Hepatocyte (in vitro differentiated cells): Measurements from ENCODE around the gene ADISSP. TPM values are rescaled to one million over a fixed set of nuclear protein-coding genes. Genes with fewer than 3 reads are reported as not detected.

Experiments
- DNase-seq: peaks from one replicate; pipeline ENCODE4 v3.0.0-alpha.2; 2016; ENCODE audit warnings: low spot score
- H2AFZ ChIP-seq: fragments of 200-600 bp; sonication (generic); 2 replicates; pipeline ENCODE4 v1.6.0; 2016; ENCODE audit warnings: antibody characterized with exemption, mild to moderate bottlenecking
- H3K27ac ChIP-seq: fragments of 200-600 bp; sonication (generic); 2 replicates; pipeline ENCODE4 v1.5.1; 2016; ENCODE audit warnings: mild to moderate bottlenecking
- H3K27me3 ChIP-seq: fragments of 200-600 bp; sonication (generic); 2 replicates; pipeline ENCODE4 v1.6.1; 2016
- H3K36me3 ChIP-seq: fragments of 200-600 bp; sonication (generic); replicated peaks from 2 replicates; pipeline ENCODE4 v1.5.1; 2016; ENCODE audit warnings: low read depth; ENCODE audit not compliant: insufficient read depth
- H3K4me1 ChIP-seq: fragments of 200-600 bp; sonication (generic); 2 replicates; pipeline ENCODE4 v1.5.1; 2016; ENCODE audit warnings: mild to moderate bottlenecking, moderate library complexity; ENCODE audit not compliant: insufficient read depth
- H3K4me2 ChIP-seq: fragments of 200-600 bp; sonication (generic); 2 replicates; pipeline ENCODE4 v1.6.0; 2016
- H3K4me3 ChIP-seq: fragments of 200-600 bp; sonication (generic); 2 replicates; pipeline ENCODE4 v1.5.1; 2016; ENCODE audit warnings: mild to moderate bottlenecking
- H3K79me2 ChIP-seq: fragments of 200-600 bp; sonication (generic); 2 replicates; pipeline ENCODE4 v1.6.0; 2017; ENCODE audit warnings: mild to moderate bottlenecking
- H3K9me2 ChIP-seq: fragments of 200-600 bp; sonication (generic); replicated peaks from 2 replicates; pipeline ENCODE4 v1.6.0; 2017; ENCODE audit warnings: mild to moderate bottlenecking; ENCODE audit not compliant: insufficient read depth
- H3K9me3 ChIP-seq: fragments of 200-600 bp; sonication (generic); 2 replicates; pipeline ENCODE4 v1.5.1; 2016; ENCODE audit warnings: low read depth, mild to moderate bottlenecking
- H4K20me1 ChIP-seq: fragments of 200-600 bp; sonication (generic); 2 replicates; pipeline ENCODE4 v1.6.0; 2016; ENCODE audit warnings: mild to moderate bottlenecking; ENCODE audit not compliant: insufficient read depth, poor library complexity, severe bottlenecking
- CTCF ChIP-seq: fragments of 200-600 bp; sonication (generic); IDR thresholded peaks from 2 replicates; pipeline ENCODE4 v1.5.1; 2016; ENCODE audit warnings: antibody characterized with exemption, mild to moderate bottlenecking; ENCODE audit not compliant: poor library complexity
- EZH2 ChIP-seq: fragments of 200-600 bp; sonication (generic); IDR thresholded peaks from 2 replicates; pipeline ENCODE4 v1.6.1; 2016; ENCODE audit warnings: antibody characterized with exemption, mild to moderate bottlenecking, borderline replicate concordance
- EZH2phosphoT487 ChIP-seq: fragments of 200-600 bp; sonication (generic); IDR thresholded peaks from one replicate; pipeline ENCODE4 v1.6.1; 2018; ENCODE audit warnings: antibody characterized with exemption, mild to moderate bottlenecking, low read depth, moderate library complexity; ENCODE audit not compliant: unreplicated experiment, severe bottlenecking
- WGBS: methylation state at CpG from one replicate; pipeline ENCODE4 v1.1.6; 2016; ENCODE audit warnings: low lambda C conversion rate; ENCODE audit errors: missing lambda C conversion rate; 5-methylcytosine and 5-hydroxymethylcytosine counted together
- polyA plus RNA-seq: library from polyadenylated mRNA; unstranded; fragments of >200 nt; fragmentation: Nextera tagmentation; extraction: Ambion mirVana; gene quantifications from 2 replicates; pipeline ENCODE4 v1.2.1, GENCODE V29; 2016
- total RNA-seq: library from RNA; depleted of rRNA; stranded (reverse); fragments of >200 nt; gene quantifications from 2 replicates; pipeline ENCODE4 v1.2.3, GENCODE V29; 2014

Gene ADISSP
- total and polyA plus RNA-seq, 2 experiments from 2014 or later: 9.6 to 36.0 TPM

GRCh38 chr20:3763671-3764601, 3.6 kb downstream of the ADISSP start:
- 94% methylated on average over 8 of the region's 8 CpGs for WGBS
- no peak overlapping the region for H3K27ac ChIP-seq
- H3K4me1 ChIP-seq: peaks cover 10% of the 10 kb centered on the region
- no peak for TF ChIP-seq EZH2phosphoT487
- TF ChIP-seq CTCF: no peak
- no peak for TF ChIP-seq EZH2
- no peak overlapping the region for H3K4me3 ChIP-seq
- H3K4me2 ChIP-seq: no peak overlapping the region
- no peaks in the 10 kb centered on the region for H4K20me1 ChIP-seq
- no peaks in the 10 kb centered on the region for H3K27me3 ChIP-seq
- H3K36me3 ChIP-seq: no peaks in the 10 kb centered on the region
- H3K9me2 ChIP-seq: no peaks in the 10 kb centered on the region
- no peaks in the 10 kb centered on the region for H3K9me3 ChIP-seq
- no peak for DNase-seq
- H3K79me2 ChIP-seq: no peaks in the 10 kb centered on the region
- no peak overlapping the region for H2AFZ ChIP-seq

- Histone ChIP-seq H3K4me1 (no peaks in the 10 kb centered on the region), H3K9me3 (no peaks in the 10 kb centered on the region), H3K36me3 (no peaks in the 10 kb centered on the region), H3K9me2 (no peaks in the 10 kb centered on the region), H2AFZ (no peak overlapping the region), H4K20me1 (no peaks in the 10 kb centered on the region), H3K27me3 (no peaks in the 10 kb centered on the region), H3K4me2 (no peak overlapping the region), H3K27ac (no peak overlapping the region), H3K79me2 (no peaks in the 10 kb centered on the region), H3K4me3 (no peak overlapping the region)
- TF ChIP-seq EZH2 (no peak), EZH2phosphoT487 (no peak), CTCF (no peak)
- 62% methylated on average over 10 of the region's 10 CpGs for WGBS
- DNase-seq: no peak
Measured at GRCh38 chr20:3760655-3761348, 6.8 kb downstream of the ADISSP start.

GRCh38 chr20:3759884-3760283, 7.7 kb downstream of the ADISSP start:
- TF ChIP-seq CTCF: no peak
- TF ChIP-seq EZH2phosphoT487: no peak
- TF ChIP-seq EZH2: no peak
- Histone ChIP-seq H2AFZ (no peak overlapping the region), H3K79me2 (no peaks in the 10 kb centered on the region), H3K4me3 (no peak overlapping the region), H3K9me2 (no peaks in the 10 kb centered on the region), H4K20me1 (no peaks in the 10 kb centered on the region), H3K9me3 (no peaks in the 10 kb centered on the region), H3K4me2 (no peak overlapping the region), H3K27me3 (no peaks in the 10 kb centered on the region), H3K27ac (no peak overlapping the region), H3K36me3 (no peaks in the 10 kb centered on the region), H3K4me1 (no peaks in the 10 kb centered on the region)
- WGBS: 94% methylated on average over 11 of the region's 11 CpGs
- DNase-seq: no peak
